WTC11 (cell line): ENCODE measurements around the gene ITFG1. TPM values are rescaled to one million over a fixed set of nuclear protein-coding genes. Genes with fewer than 3 reads are reported as not detected.

ENCODE experiments used
- ATAC-seq: fragments of 200-7000 bp; cut with Tn5 transposase; 2 replicates; pipeline ENCODE4 v1.10.0; 2021; ENCODE audit warnings: mild to moderate bottlenecking, moderate library complexity
- CTCF ChIA-PET: fragments of 300-600 bp; sonication (Branson Sonifier 250); formaldehyde crosslinking; loops from one replicate; lab custom pipeline; 2021; ENCODE audit warnings: antibody characterized with exemption; lab: Charles Lee
- POLR2A ChIA-PET: fragments of 350-600 bp; sonication (Branson Sonifier 250); formaldehyde crosslinking; loops from one replicate; lab custom pipeline; 2021; ENCODE audit warnings: antibody characterized with exemption; lab: Charles Lee
- DNase-seq: peaks from one replicate; pipeline ENCODE4 v3.0.0; 2021; ENCODE audit warnings: low spot score
- H3K27ac Mint-ChIP-seq: 2 replicates; pipeline ENCODE4 v1.8.0; 2021; ENCODE audit warnings: mixed read lengths
- H3K27me3 Mint-ChIP-seq: 2 replicates; pipeline ENCODE4 v1.8.0; 2021; ENCODE audit warnings: low read depth, mild to moderate bottlenecking, moderate library complexity, mixed read lengths
- H3K36me3 Mint-ChIP-seq: 2 replicates; pipeline ENCODE4 v1.8.0; 2021; ENCODE audit warnings: mixed read lengths
- H3K4me1 Mint-ChIP-seq: 2 replicates; pipeline ENCODE4 v1.8.0; 2022; ENCODE audit warnings: mixed read lengths
- H3K4me3 Mint-ChIP-seq: 2 replicates; pipeline ENCODE4 v1.8.0; 2021; ENCODE audit warnings: mild to moderate bottlenecking, moderate library complexity, mixed read lengths
- H3K9me3 Mint-ChIP-seq: 2 replicates; pipeline ENCODE4 v1.8.0; 2021; ENCODE audit warnings: mixed read lengths
- AFF4 ChIP-seq: sonication (generic); formaldehyde crosslinking; IDR thresholded peaks from 2 replicates; pipeline ENCODE4 v1.8.1; 2023; ENCODE audit warnings: mild to moderate bottlenecking, missing genetic modification reagents, borderline replicate concordance
- GABPB1 ChIP-seq: sonication (generic); formaldehyde crosslinking; IDR thresholded peaks from 2 replicates; pipeline ENCODE4 v1.8.1; 2023; ENCODE audit warnings: mild to moderate bottlenecking, missing genetic modification reagents
- GRHL2 ChIP-seq: fragments of 250-450 bp; sonication (Bioruptor Pico); IDR thresholded peaks from 2 replicates; pipeline ENCODE4 v1.8.0; 2022; ENCODE audit warnings: mild to moderate bottlenecking, moderate library complexity; ENCODE audit not compliant: insufficient replicate concordance, severe bottlenecking
- HMGXB4 ChIP-seq: sonication (generic); formaldehyde crosslinking; IDR thresholded peaks from 2 replicates; pipeline ENCODE4 v1.8.1; 2023; ENCODE audit warnings: mild to moderate bottlenecking, moderate library complexity, missing genetic modification reagents
- IRF1 ChIP-seq: sonication (generic); formaldehyde crosslinking; IDR thresholded peaks from 2 replicates; pipeline ENCODE4 v1.8.0; 2023; ENCODE audit warnings: missing genetic modification reagents
- JAZF1 ChIP-seq: fragments of 250-450 bp; sonication (Bioruptor Pico); IDR thresholded peaks from 2 replicates; pipeline ENCODE4 v1.9.0; 2021; ENCODE audit warnings: moderate library complexity, mild to moderate bottlenecking, inconsistent platforms
- JUN ChIP-seq: sonication (generic); formaldehyde crosslinking; IDR thresholded peaks from 2 replicates; pipeline ENCODE4 v1.8.0; 2023; ENCODE audit warnings: mild to moderate bottlenecking, missing genetic modification reagents
- RORB ChIP-seq: fragments of 250-450 bp; sonication (Bioruptor Pico); IDR thresholded peaks from 2 replicates; pipeline ENCODE4 v1.9.0; 2021; ENCODE audit warnings: mild to moderate bottlenecking
- SMAD4 ChIP-seq: sonication (generic); formaldehyde crosslinking; IDR thresholded peaks from 2 replicates; pipeline ENCODE4 v1.8.0; 2022; ENCODE audit warnings: mild to moderate bottlenecking, missing genetic modification reagents
- USF2 ChIP-seq: sonication (generic); formaldehyde crosslinking; IDR thresholded peaks from 2 replicates; pipeline ENCODE4 v1.8.1; 2023; ENCODE audit warnings: mild to moderate bottlenecking, missing genetic modification reagents, moderate library complexity
- ZBTB43 ChIP-seq: sonication (generic); formaldehyde crosslinking; IDR thresholded peaks from 2 replicates; pipeline ENCODE4 v1.8.1; 2023; ENCODE audit warnings: mild to moderate bottlenecking, missing genetic modification reagents
- ZNF281 ChIP-seq: sonication (generic); formaldehyde crosslinking; IDR thresholded peaks from 2 replicates; pipeline ENCODE4 v1.8.0; 2023; ENCODE audit warnings: mild to moderate bottlenecking, missing genetic modification reagents
- ZNF396 ChIP-seq: fragments of 250-450 bp; sonication (Bioruptor Pico); IDR thresholded peaks from 2 replicates; pipeline ENCODE4 v1.8.0; 2021; ENCODE audit warnings: mild to moderate bottlenecking, moderate library complexity, borderline replicate concordance
- total RNA-seq: library from RNA; stranded (reverse); gene quantifications from 3 replicates; pipeline ENCODE4 v1.2.3, GENCODE V29; 2021

Gene ITFG1
- total RNA-seq, 1 experiment from 2014 or later = 21.1 TPM

GRCh38 chr16:47317465-47318240 is 143.2 kb downstream of the ITFG1 start:
- Mint-ChIP-seq H3K4me3 (no peak overlapping the region), H3K27me3 (no peaks in the 10 kb centered on the region), H3K9me3 (no peaks in the 10 kb centered on the region), H3K27ac (peak overlapping the region; percentile 26; the same call in 1 of the 2 replicates), H3K4me1 (peaks cover 24% of the 10 kb centered on the region), H3K36me3 (no peaks in the 10 kb centered on the region)
- ChIA-PET CTCF (no interaction called here), POLR2A (no interaction called here)
- DNase-seq (no peak), ATAC-seq (no peak; the same call in 1 of the 2 replicates)
- no peak for TF ChIP-seq ZNF281 (CRISPR knock-in tag)

- Mint-ChIP-seq H3K9me3 (no peaks in the 10 kb centered on the region), H3K36me3 (no peaks in the 10 kb centered on the region), H3K4me1 (peaks cover 31% of the 10 kb centered on the region), H3K27me3 (no peaks in the 10 kb centered on the region), H3K4me3 (no peak overlapping the region), H3K27ac (no peak overlapping the region; the same call in 1 of the 2 replicates)
- DNase-seq (no peak), ATAC-seq (no peak)
- ChIA-PET POLR2A (no interaction called here), CTCF (no interaction called here)
- TF ChIP-seq ZBTB43 (CRISPR knock-in tag) = no peak
- no peak for TF ChIP-seq JAZF1
- TF ChIP-seq IRF1 (CRISPR knock-in tag) = no peak
- no peak for TF ChIP-seq ZNF396
- TF ChIP-seq GRHL2 (CRISPR knock-in tag) = no peak
- TF ChIP-seq AFF4 (CRISPR knock-in tag) = no peak
- TF ChIP-seq SMAD4 = no peak
- TF ChIP-seq JUN = no peak
- no peak for TF ChIP-seq GABPB1 (CRISPR knock-in tag)
- no peak for TF ChIP-seq USF2 (CRISPR knock-in tag)
- no peak for TF ChIP-seq RORB (CRISPR knock-in tag)
- no peak for TF ChIP-seq HMGXB4 (CRISPR knock-in tag)
Observed at GRCh38 chr16:47316442-47317015, 144.3 kb downstream of the ITFG1 start.
